Mucosa of descending colon (tissue), 3 donors: ENCODE measurements around the gene NPW. TPM values are rescaled to one million over a fixed set of nuclear protein-coding genes. Genes with fewer than 3 reads are reported as not detected.

Experiments used
- ATAC-seq: fragments of 200-7000 bp; cut with Tn5 transposase; one replicate; pipeline ENCODE4 v1.9.1; 2020; ENCODE audit warnings: mild to moderate bottlenecking, moderate library complexity
- DNase-seq, 3 donors: peaks; one replicate each; pipeline ENCODE4 v3.0.0-alpha.2; 2020
- H3K36me3 ChIP-seq: fragments of 200-600 bp; one replicate; pipeline ENCODE4 v1.8.0; 2021; ENCODE audit warnings: low read depth, mild to moderate bottlenecking
- H3K4me1 ChIP-seq: fragments of 200-600 bp; one replicate; pipeline ENCODE4 v1.8.0; 2021; ENCODE audit warnings: low read depth, mild to moderate bottlenecking
- H3K4me3 ChIP-seq: fragments of 200-600 bp; one replicate; pipeline ENCODE4 v1.8.0; 2021; ENCODE audit warnings: mild to moderate bottlenecking
- H3K9me3 ChIP-seq: fragments of 200-600 bp; one replicate; pipeline ENCODE4 v1.8.0; 2021; ENCODE audit warnings: mild to moderate bottlenecking
- CTCF ChIP-seq: fragments of 200-600 bp; IDR thresholded peaks from one replicate; pipeline ENCODE4 v1.8.0; 2022; ENCODE audit warnings: antibody characterized with exemption, mild to moderate bottlenecking
- intact Hi-C, 2 donors: fragments of 100-400 bp; cut with DNase I in 1 of 2; cut with micrococcal nuclease in 1 of 2; formaldehyde crosslinking; loops; one replicate each; pipeline versions ENCODE4 v1.11.0 to v1.11.1; 2022; cut with DNase I, micrococcal nuclease
- total RNA-seq, 3 donors: library from RNA; stranded (reverse); fragmentation: NEBNext Ultra II Directional in 2 of 3; extraction: Animal tissue kit (Norgen Biotek cat#: 25700) in 2 of 3; gene quantifications; one replicate each; pipeline versions ENCODE4 v1.2.1 to v1.2.4, GENCODE V29; 2021 to 2023
- donor health status: DM: no; HTN: no; CAD: no; lungs with moderate emphysema.
- donor health status: DM: no; HTN: no; CAD: no.
- donor health status: DM: no; HTN: yes; CAD: no.

The NPW gene
- total RNA-seq, 3 donors from 2014 or later: 0.32 to 2.1 (median 0.60) TPM

DNA sequence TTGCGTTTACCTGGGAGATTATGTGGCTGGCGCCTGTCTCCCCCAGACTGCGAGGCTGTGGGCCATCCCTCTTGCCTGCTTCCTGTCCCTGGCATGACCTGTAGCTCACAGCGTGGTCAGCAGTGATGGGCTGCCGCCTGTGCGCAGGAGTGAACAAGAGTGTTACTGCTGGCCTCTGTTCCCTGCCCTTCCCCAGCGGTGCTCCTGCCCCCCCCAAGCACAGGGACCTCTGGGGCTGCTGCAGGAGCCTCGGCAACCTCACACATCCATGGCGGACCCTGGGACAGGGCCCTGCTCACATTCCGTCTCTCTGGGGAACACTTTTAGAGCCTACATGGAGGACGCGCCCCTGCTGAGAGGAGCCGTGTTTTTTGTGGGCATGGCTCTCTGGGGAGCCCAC, 38.8 kb downstream of the NPW start:
- intact Hi-C loops: no loop called here
- ATAC-seq: no peak
- Histone ChIP-seq H3K9me3 (no peaks in the 10 kb centered on the region), H3K4me3 (no peak overlapping the region), H3K36me3 (peaks cover 7% of the 10 kb centered on the region), H3K4me1 (peaks cover 7% of the 10 kb centered on the region)
- DNase-seq: no peak
- no peak for TF ChIP-seq CTCF

DNA sequence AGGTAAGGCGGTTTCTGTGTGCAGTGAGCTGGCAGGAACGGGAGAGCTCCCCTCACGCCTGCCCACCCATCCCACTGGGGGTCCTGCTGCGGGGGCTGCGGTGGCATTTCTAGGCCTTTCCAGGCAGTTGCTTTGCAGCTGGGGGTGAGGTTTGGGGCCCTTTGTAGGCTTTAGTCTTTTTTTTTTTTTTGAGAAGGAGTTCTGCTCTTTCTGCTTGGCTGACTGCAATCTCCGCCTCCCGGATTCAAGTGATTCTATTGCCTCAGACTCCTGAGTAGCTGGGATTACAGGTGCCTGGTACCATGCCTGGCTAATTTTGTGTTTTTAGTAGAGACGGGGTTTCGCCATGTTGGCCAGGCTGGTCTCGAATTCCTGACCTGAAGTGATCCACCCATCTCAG, 39.3 kb downstream of the NPW start:
- DNase-seq (no peak), ATAC-seq (no peak)
- Histone ChIP-seq H3K9me3 (no peaks in the 10 kb centered on the region), H3K36me3 (peaks cover 7% of the 10 kb centered on the region), H3K4me3 (no peak overlapping the region), H3K4me1 (peaks cover 7% of the 10 kb centered on the region)
- intact Hi-C loops: no loop called here
- no peak for TF ChIP-seq CTCF

- DNase-seq (no peak), ATAC-seq (no peak)
- intact Hi-C loops: no loop called here
- H3K4me1 ChIP-seq: no peaks in the 10 kb centered on the region
- TF ChIP-seq CTCF: no peak
- H3K4me3 ChIP-seq: no peak overlapping the region
- no peaks in the 10 kb centered on the region for H3K9me3 ChIP-seq
- H3K36me3 ChIP-seq: peaks cover 10% of the 10 kb centered on the region
These were observed 40.8 kb downstream of the NPW start for GRCh38 chr16:2060346-2060745.

DNA sequence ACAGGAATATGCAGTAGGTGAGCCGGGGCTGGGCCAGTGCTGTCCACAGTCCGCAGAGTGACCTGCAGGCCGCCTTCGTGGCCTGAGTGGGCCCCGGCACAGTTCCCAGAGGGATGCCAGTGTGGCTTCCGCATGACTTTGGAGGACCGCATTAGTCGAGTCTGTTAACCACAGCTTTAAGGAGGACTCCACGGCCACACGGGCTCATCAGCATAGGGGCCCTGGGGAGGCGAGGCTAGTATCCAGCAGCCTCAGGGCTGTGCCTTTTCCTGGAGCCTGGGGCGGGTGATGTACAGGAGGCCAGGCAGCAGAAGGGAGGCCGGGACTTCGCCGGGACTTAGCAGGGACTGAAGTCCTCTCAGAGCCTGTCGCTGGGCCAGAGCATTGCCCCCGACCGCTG, 41.4 kb downstream of the NPW start:
- Histone ChIP-seq H3K36me3 (peaks cover 10% of the 10 kb centered on the region), H3K4me1 (no peaks in the 10 kb centered on the region), H3K4me3 (no peak overlapping the region), H3K9me3 (no peaks in the 10 kb centered on the region)
- ATAC-seq: no peak
- TF ChIP-seq CTCF: no peak
- intact Hi-C loops: no loop called here
- no peak for DNase-seq

DNA sequence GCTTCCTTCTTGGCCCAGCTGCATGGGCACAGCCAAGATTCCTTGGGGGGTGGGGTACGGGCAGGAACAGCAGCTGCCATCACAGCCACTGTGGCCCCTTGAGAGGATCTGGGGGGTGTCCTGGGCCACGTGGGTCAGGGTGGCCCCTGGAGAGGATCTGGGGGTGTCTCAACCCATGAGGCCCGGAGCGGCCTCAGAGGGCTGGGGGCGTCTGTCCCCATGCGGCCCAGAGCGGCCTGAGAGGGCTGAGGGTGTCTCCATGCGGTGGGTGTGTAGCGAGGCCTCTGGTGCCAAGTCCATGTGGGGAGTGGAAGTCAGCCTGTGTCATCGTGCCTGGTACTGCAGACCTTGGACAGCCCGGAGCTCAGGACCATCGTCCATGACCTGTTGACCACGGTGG, 41.9 kb downstream of the NPW start:
- Histone ChIP-seq H3K9me3 (no peaks in the 10 kb centered on the region), H3K36me3 (peaks cover 10% of the 10 kb centered on the region), H3K4me3 (no peak overlapping the region), H3K4me1 (no peaks in the 10 kb centered on the region)
- intact Hi-C loops: no loop called here
- no peak for TF ChIP-seq CTCF
- ATAC-seq (no peak), DNase-seq (no peak)

DNA sequence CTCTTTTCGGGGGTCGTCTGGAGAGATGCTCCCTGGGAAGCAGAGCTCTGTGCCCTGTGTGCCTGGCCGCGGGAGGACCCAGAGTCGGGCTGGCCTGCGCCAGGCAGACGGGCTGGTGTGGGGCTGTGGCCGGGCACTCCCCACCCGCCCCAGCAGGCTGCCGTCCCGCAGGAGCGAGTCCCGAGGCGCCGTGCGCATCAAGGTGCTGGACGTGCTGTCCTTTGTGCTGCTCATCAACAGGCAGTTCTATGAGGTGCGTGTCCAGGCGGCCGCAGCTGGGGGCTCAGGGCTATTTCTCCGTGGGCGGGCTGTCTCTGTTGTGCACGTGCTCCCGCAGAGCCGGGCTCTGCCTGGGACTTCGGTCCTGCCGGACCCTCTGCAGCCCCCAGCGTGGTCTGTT, 43.2 kb downstream of the NPW start:
- H3K36me3 ChIP-seq: peaks cover 10% of the 10 kb centered on the region
- intact Hi-C loops: no loop called here
- no peaks in the 10 kb centered on the region for H3K4me1 ChIP-seq
- H3K4me3 ChIP-seq: no peak overlapping the region
- TF ChIP-seq CTCF: no peak
- DNase-seq: no peak
- ATAC-seq: no peak
- no peaks in the 10 kb centered on the region for H3K9me3 ChIP-seq
